HG03558 (cell line): ENCODE results near the gene C5orf15.
"Not testable (repeated sequence)": the region's sequence is repeated elsewhere in the genome, so short reads cannot be mapped to it uniquely, and the experiment has no call there.

Experiments
- ATAC-seq: cut with Tn5 transposase; IDR thresholded peaks from one replicate; pipeline ENCODE4 v1.9.1; 2021; ENCODE audit warnings: moderate number of reproducible peaks; ENCODE audit not compliant: unreplicated experiment; ENCODE audit errors: extremely low read depth

Gene C5orf15

GRCh38 chr5:133994990-133995333 is 26.5 kb upstream of the C5orf15 start:
- ATAC-seq: no peak

DNA sequence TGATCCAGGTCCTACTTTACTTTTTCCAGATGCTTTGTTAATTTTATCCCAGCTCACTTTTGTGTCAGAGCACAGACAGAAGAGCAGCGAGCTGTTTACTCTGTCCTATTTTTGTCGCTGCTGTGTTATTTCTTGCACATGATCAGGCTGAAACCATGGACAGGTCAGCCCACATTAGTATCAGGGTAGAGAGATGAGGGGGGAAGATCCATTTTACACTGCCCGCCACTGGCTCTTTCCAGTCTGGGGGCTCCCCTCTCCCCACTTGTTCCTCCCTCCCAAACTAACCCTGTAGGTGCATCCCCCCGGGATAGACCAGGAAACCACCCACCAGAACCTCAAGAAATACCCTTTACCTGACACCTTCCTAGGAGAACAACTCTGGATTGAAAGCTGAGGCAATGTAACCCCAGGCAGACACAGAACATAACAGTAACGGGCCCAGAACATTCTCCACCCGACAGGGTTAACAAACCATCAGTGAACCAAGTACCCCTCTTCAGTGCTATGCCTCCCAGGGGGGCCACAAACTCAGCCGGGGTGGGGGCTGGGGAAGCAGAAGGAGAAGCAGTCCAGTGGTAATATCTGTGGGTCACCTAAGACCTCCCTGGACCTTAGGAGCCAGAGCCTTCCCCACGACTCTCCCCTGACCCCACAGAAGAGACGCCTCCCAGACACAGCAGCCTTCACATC is 26.0 kb upstream of the C5orf15 start:
- no peak for ATAC-seq

- ATAC-seq: no peak
These were observed 24.9 kb upstream of the C5orf15 start for GRCh38 chr5:133993185-133993936.

GRCh38 chr5:133992429-133993155 is 24.2 kb upstream of the C5orf15 start:
- no peak for ATAC-seq

DNA sequence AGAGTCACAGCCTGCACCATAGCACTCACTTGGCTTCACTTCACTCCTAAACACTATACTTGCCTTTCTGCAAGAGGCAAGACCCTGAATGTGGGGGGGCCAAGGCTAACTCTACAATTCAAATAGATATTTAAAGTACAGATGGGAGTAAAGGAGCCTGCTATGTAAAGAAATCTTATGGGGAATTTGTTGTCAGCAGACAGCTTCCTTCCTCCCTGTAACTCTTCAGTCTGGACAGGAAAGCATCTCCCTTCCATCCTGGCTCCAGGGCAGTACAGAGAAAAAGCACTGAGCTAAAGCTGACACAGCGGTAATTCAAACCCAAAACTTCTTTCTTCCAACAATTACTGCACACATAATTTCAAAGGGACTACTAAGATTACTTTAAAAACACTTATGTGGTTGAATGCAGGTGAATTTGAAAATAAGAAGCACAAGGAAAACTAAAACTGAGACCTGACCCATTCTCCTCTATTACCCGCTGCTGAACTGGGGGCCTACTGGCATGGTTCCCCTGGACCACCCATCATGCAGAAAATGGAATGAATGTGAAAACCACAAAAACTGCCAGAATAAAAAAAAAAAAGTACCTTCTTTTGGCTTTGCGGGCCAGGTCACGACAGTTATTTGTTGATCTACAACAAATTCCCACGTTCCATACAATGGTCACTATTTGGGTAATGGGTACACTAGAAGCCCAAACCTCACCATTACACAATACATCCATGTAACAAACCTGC is 22.9 kb upstream of the C5orf15 start:
- ATAC-seq: no peak

DNA sequence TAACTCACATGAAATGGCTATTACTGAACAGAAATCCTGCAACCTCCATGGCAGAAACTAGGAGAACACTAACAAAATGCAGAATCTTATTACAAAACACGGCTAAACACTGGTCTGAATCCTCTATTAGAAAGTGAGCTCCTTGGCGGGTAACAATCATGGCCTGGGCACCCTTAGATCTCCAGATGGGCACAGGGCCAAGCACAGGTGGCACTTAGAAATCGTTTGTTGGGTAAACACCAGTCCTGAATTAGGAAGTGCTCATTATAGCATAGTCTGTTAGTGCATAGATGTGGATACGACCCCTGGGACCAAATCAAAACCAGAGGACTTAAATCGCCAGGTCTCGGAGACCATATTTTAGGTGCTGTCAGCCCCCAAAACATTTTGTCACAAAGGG is 22.0 kb upstream of the C5orf15 start:
- ATAC-seq: no peak

DNA sequence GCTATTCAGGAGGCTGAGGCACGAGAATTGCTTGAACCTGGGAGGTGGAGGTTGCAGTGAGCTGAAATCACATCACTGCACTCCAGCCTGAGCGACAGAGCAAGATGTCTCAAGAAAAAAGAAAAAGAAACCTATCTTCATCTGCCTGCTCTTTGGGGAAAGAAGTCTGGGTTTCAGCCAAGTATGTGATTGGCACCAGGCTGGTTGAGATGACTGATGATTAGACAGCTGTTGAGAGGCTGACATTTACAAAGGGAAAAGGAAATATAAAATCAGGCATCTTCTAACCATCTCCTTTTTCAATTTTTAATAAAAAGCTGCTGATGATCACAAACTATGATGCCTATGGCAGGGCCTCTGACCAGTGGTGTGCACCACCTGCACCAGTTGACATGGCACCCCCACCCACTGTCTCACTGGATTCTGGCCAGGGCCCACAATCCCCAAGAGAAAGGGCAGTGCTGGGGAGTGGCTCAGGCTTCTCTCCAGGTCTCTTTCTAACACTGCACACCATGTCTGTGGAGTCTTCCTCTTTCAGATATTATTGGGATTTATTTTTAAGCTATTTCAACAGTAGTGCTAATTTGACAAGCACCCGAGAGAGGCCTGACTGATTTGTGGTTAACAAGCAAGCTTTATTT is 17.2 kb upstream of the C5orf15 start:
- ATAC-seq: no peak

GRCh38 chr5:133983674-133984073 is 15.2 kb upstream of the C5orf15 start:
- no peak for ATAC-seq

- no peak for ATAC-seq
These were observed 13.3 kb upstream of the C5orf15 start for GRCh38 chr5:133981714-133982113.

GRCh38 chr5:133980652-133981051 is 12.2 kb upstream of the C5orf15 start:
- no peak for ATAC-seq

- ATAC-seq: no peak
These were observed 10.5 kb upstream of the C5orf15 start for GRCh38 chr5:133978943-133979342.

GRCh38 chr5:133977858-133978257 is 9.4 kb upstream of the C5orf15 start:
- no peak for ATAC-seq

DNA sequence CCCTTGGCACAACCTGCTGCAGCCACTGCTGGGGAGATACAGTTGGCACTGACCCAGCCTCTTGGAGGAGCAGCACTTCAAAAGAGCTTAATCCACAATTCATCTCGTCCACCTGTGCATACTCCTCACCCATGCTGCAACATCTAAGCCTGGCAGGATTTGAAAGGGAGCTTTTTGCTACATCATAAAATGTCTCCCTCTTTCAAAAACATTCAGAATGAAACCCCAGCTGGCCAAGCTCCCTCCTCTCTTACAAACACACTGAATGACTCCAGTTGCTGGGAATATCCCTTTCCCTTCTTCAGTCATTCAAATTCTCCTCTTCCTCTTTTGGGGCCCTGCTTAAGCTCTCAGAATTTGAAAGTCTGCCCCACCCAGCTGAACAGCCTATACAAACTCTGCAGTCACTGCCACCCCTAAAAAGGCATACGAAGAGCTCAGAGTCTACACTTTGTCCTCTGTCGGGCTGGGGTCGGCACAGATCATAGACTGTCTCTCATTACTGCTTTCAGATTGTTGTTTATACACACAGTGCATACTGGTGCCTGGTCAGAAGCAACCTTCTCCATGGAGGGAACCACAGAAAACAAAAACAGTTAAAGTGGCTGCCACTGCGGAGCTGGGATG is 8.8 kb upstream of the C5orf15 start:
- no peak for ATAC-seq

DNA sequence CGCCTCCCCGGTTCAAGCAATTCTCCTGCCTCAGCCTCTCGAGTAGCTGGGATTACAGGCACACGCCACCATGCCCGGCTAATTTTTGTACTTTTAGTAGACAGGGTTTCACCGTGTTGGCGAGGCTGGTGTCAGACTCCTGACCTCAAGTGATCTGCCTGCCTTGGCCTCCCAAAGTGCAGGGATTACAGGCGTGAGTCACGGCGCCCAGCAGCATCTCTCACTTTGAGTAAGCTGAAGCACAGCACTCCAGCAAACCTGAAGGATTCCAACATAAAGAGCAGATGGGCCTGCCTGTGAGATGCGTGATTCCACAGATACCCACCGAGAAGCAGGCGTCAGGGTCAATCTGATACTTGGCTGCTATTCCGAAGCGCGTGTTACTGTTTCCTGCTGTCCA is 7.1 kb upstream of the C5orf15 start:
- not testable (repeated sequence) for ATAC-seq

DNA sequence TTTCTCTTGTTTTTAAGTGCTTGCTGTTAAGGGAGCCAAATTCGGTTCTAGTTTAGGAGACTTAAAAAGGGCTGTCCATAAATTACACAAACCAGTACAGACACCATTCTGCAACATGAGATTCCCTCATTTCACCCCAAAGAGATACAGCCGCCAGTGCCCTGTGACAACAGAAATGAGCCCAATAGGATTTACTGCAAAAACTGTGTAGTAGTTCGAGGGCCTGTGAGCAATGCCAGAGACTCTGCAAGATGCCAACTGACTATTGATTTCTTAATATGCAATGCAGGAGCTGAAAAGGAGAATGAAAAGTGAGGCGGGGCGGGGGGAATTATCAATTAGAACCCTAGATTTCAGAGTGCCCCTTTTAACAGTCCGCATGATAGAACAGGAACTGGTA is 5.7 kb upstream of the C5orf15 start:
- no peak for ATAC-seq

GRCh38 chr5:133970325-133970909 is 2.0 kb upstream of the C5orf15 start:
- ATAC-seq: no peak

DNA sequence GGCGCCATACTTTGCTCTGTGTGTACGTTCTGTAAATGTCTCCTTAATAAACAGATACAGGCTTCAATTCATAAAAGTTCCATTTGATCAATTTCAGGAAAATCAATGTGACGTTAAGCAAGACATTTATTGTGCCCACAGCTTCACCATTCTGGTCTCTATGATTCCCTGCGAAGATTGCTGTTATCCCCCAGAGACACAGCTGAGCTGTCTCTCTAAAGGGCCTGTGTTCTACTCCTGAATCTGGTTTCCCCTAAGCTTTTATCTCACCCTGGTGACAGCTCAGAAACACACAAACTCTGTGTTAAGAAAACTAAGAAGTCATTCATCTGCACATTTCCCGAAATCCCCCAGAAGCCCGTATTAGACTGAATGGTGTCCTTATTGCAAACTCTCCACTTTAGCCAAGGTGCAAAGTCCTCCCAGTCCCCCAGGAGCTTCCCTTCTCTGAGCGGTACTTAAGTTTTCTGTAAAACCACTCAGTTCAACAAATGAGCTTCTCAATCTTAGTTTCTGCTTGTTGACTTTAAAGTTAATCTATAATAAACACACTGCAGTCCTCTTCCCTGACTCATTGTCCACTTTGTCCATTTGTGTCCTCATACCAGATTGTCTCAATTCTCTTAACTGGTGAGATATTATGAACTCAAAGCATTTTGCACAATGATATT is 1.4 kb upstream of the C5orf15 start:
- no peak for ATAC-seq

DNA sequence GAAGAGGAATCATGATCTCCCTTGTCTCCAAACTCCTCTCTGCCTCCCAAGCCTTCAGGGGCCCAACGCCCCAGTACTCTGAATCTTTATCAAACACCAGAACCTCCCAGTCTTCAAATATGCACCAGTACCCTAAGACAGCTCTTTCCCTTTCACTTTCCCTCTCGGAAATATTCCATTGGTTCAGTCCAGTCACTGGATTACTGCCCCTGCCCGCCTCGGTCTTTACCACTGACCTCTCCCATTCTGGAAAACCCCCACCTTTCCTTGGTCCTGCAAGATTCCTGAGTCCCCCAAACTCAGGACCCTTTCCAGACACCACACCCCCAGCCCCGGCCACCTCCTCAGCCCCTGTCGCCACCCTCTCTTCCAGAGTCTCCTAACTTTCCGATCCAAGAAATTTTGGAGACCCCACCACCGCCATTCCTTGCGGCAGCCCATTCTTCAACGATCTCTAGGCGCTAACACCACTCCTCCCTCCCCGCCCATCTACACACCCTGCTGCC is 674 bp downstream of the C5orf15 start:
- ATAC-seq: no peak

DNA sequence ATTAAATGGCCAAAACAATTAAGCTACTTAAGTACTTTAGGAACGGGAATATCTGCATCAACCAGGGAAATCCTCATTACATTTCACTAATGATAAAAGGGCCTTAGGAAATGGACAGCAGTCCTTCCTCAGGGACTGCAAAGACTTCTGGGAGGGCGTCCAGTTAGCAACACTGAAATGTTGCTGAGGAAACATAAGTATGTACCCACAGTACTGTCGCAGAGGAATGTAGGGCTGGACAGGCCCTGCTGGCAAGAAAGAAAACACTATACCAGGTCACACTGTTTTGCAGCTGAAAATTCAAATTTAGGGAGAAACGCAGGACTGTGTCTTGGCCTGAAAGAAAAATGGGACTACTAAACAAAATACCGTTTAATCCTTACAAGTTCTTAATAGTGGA is 1.3 kb downstream of the C5orf15 start:
- ATAC-seq: no peak
